CD8-positive, alpha-beta memory T cell (primary cell): ENCODE measurements around the gene HSD17B14. TPM values are rescaled to one million over a fixed set of nuclear protein-coding genes. Genes with fewer than 3 reads are reported as not detected.
A peak's percentile ranks its signal among the peaks of the same experiment; 100 is the strongest.
"Not testable (repeated sequence)": the region's sequence is repeated elsewhere in the genome, so short reads cannot be mapped to it uniquely, and the experiment has no call there.

Experiments used
- CTCF ChIA-PET: fragments of 350-600 bp; sonication (Branson Sonifier 250); formaldehyde crosslinking; loops from one replicate; lab custom pipeline; 2021; ENCODE audit warnings: antibody characterized with exemption; lab: Charles Lee
- POLR2A ChIA-PET: fragments of 350-600 bp; sonication (Branson Sonifier 250); formaldehyde crosslinking; loops from one replicate; lab custom pipeline; 2021; ENCODE audit warnings: antibody characterized with exemption; lab: Charles Lee
- DNase-seq, 5 donors: peaks; one replicate each; pipeline versions ENCODE4 v3.0.0 to v3.0.0-alpha.2; 2020 to 2022; ENCODE audit warnings: mixed read lengths in 1 of 5
- H3K27ac ChIP-seq: one replicate; pipeline ENCODE4 v1.7.0; 2013; ENCODE audit warnings: low read depth, mild to moderate bottlenecking, low read length, moderate library complexity
- H3K27me3 ChIP-seq: 2 replicates; pipeline ENCODE4 v1.7.0; 2013; ENCODE audit warnings: low read length, mild to moderate bottlenecking; ENCODE audit not compliant: insufficient read depth, poor library complexity, severe bottlenecking
- H3K36me3 ChIP-seq: 2 replicates; pipeline ENCODE4 v1.7.0; 2013; ENCODE audit warnings: mild to moderate bottlenecking, low read length, moderate library complexity; ENCODE audit not compliant: insufficient read depth
- H3K4me1 ChIP-seq: 2 replicates; pipeline ENCODE4 v1.7.0; 2013; ENCODE audit warnings: mild to moderate bottlenecking, low read length, moderate library complexity; ENCODE audit not compliant: insufficient read depth
- H3K4me3 ChIP-seq: 2 replicates; pipeline ENCODE4 v1.7.0; 2013; ENCODE audit warnings: mild to moderate bottlenecking, low read length
- H3K9me3 ChIP-seq: 2 replicates; pipeline ENCODE4 v1.7.0; 2013; ENCODE audit warnings: mild to moderate bottlenecking, low read length
- H3K27ac Mint-ChIP-seq, 8 donors: one replicate each; pipeline ENCODE4 v1.8.0; 2020 to 2021; ENCODE audit warnings: mixed read lengths in 8 of 8, mild to moderate bottlenecking in 6 of 8, inconsistent platforms in 3 of 8, moderate library complexity in 3 of 8
- H3K27me3 Mint-ChIP-seq, 2 donors: one replicate each; pipeline ENCODE4 v1.8.0; 2020 to 2021; ENCODE audit warnings: mixed read lengths in 2 of 2, mild to moderate bottlenecking in 1 of 2, moderate library complexity in 1 of 2
- H3K36me3 Mint-ChIP-seq, 3 donors: one replicate each; pipeline ENCODE4 v1.8.0; 2020 to 2021; ENCODE audit warnings: mixed read lengths in 3 of 3, inconsistent platforms in 1 of 3, mild to moderate bottlenecking in 1 of 3
- H3K4me1 Mint-ChIP-seq, 3 donors: one replicate each; pipeline ENCODE4 v1.8.0; 2020 to 2021; ENCODE audit warnings: mixed read lengths in 3 of 3, inconsistent platforms in 1 of 3, mild to moderate bottlenecking in 1 of 3
- H3K4me3 Mint-ChIP-seq, 7 donors: one replicate each; pipeline ENCODE4 v1.8.0; 2020 to 2021; ENCODE audit warnings: mixed read lengths in 7 of 7, mild to moderate bottlenecking in 6 of 7, moderate library complexity in 4 of 7, inconsistent platforms in 2 of 7
- H3K9me3 Mint-ChIP-seq, 5 donors: one replicate each; pipeline ENCODE4 v1.8.0; 2020 to 2022; ENCODE audit warnings: mixed read lengths in 5 of 5, mild to moderate bottlenecking in 3 of 5, moderate library complexity in 2 of 5, inconsistent platforms in 1 of 5
- polyA plus RNA-seq: library from polyadenylated mRNA; unstranded; fragments of 300-500 nt; fragmentation: Illumina TruSeq; gene quantifications from one replicate; pipeline ENCODE4 v1.2.3, GENCODE V29; 2021
- total RNA-seq, 2 experiments: library from RNA; stranded (reverse); gene quantifications; one replicate each; pipeline ENCODE4 v1.2.3, GENCODE V29; 2021

Gene HSD17B14
- total RNA-seq (under 1 TPM; 0.18 to 0.37 TPM), polyA plus RNA-seq (1.1 TPM)

GRCh38 chr19:48836089-48837017, at the start of gene HSD17B14:
HSD17B14 (minus strand) TSS chr19:48836491; CDS start chr19:48836411, 80 bp downstream.
- Mint-ChIP-seq H3K4me1 (peaks cover 17 to 23% (median 23%) of the 10 kb centered on the region in 3 donors), H3K27ac (peak within 1 kb of the TSS in 7 of 8 donors; percentile 28 to 95 (median 87)), H3K27me3 (peaks cover 11 to 17% of the 10 kb centered on the region in 2 donors), H3K4me3 (peak within 1 kb of the TSS; percentile 76 to 90 (median 83)), H3K36me3 (no peaks in the 10 kb centered on the region), H3K9me3 (no peaks in the 10 kb centered on the region)
- H3K27me3 ChIP-seq = peaks cover 8% of the 10 kb centered on the region
- peak within 1 kb of the TSS; percentile 53 for H3K27ac ChIP-seq
- no peaks in the 10 kb centered on the region for H3K9me3 ChIP-seq
- POLR2A ChIA-PET = interaction anchor here (0.6 to 1.2 kb wide), 2 partner anchors 191 to 883 kb away, joined by 3 to 5 read pairs; no protein-coding TSS in a partner anchor
- no peaks in the 10 kb centered on the region for H3K36me3 ChIP-seq
- peaks cover 23% of the 10 kb centered on the region for H3K4me1 ChIP-seq
- CTCF ChIA-PET = interaction anchor here (0.7 to 2.2 kb wide), 17 partner anchors 9 to 191 kb away, joined by 3 to 27 read pairs (median 3); partner anchors contain the start of genes BCAT2, CA11, GYS1 and RUVBL2
- peak within 1 kb of the TSS; percentile 66 for H3K4me3 ChIP-seq
- DNase-seq = no peak

GRCh38 chr19:48883726-48884125, 47.4 kb upstream of the HSD17B14 start:
- Mint-ChIP-seq H3K27ac (peak overlapping the region in 1 of 8 donors; percentile 30), H3K36me3 (peaks cover 0 to 1% (median 0%) of the 10 kb centered on the region in 3 donors), H3K9me3 (no peaks in the 10 kb centered on the region), H3K4me3 (peak overlapping the region in 2 of 7 donors; percentile 8 to 56), H3K4me1 (peaks cover under 1 to 2% (median 1%) of the 10 kb centered on the region in 3 donors), H3K27me3 (peaks cover 0 to 2% of the 10 kb centered on the region in 2 donors)
- Histone ChIP-seq H3K36me3 (no peaks in the 10 kb centered on the region), H3K27me3 (no peaks in the 10 kb centered on the region), H3K27ac (no peak overlapping the region), H3K4me3 (no peak overlapping the region), H3K9me3 (no peaks in the 10 kb centered on the region), H3K4me1 (no peaks in the 10 kb centered on the region)
- ChIA-PET POLR2A (no interaction called here), CTCF (no interaction called here)
- no peak for DNase-seq

GRCh38 chr19:48881741-48882657, 45.7 kb upstream of the HSD17B14 start:
- no peak overlapping the region for H3K4me3 Mint-ChIP-seq
- H3K9me3 Mint-ChIP-seq = no peaks in the 10 kb centered on the region
- H3K9me3 ChIP-seq = no peaks in the 10 kb centered on the region
- no peaks in the 10 kb centered on the region for H3K4me1 ChIP-seq
- ChIA-PET CTCF (no interaction called here), POLR2A (interaction anchor here (0.8 kb wide), 1 partner anchor 14 kb away, joined by 3 read pairs; the partner anchor contains the start of gene PLEKHA4)
- no peaks in the 10 kb centered on the region for H3K36me3 ChIP-seq
- peak overlapping the region in 2 of 8 donors; percentile 39 to 99 for H3K27ac Mint-ChIP-seq
- peak in 3 of 5 donors; percentile 23 to 58 (median 24) for DNase-seq
- peaks cover 0 to 2% of the 10 kb centered on the region in 2 donors for H3K27me3 Mint-ChIP-seq
- H3K36me3 Mint-ChIP-seq = peaks cover 0 to 18% (median 3%) of the 10 kb centered on the region in 3 donors
- no peak overlapping the region for H3K4me3 ChIP-seq
- no peaks in the 10 kb centered on the region for H3K27me3 ChIP-seq
- no peak overlapping the region for H3K27ac ChIP-seq
- H3K4me1 Mint-ChIP-seq = peaks cover 4 to 12% (median 5%) of the 10 kb centered on the region in 3 donors

- Mint-ChIP-seq H3K4me3 (peak overlapping the region in 1 of 7 donors; percentile 17), H3K36me3 (peaks cover 0 to 36% (median 8%) of the 10 kb centered on the region in 3 donors), H3K4me1 (peaks cover 21 to 31% (median 23%) of the 10 kb centered on the region in 3 donors), H3K27ac (peak overlapping the region in 3 of 8 donors; percentile 45 to 99 (median 54))
- peak overlapping the region; percentile 31 for H3K27ac ChIP-seq
- H3K9me3 ChIP-seq, H3K36me3 ChIP-seq, H3K9me3 Mint-ChIP-seq, H3K4me3 ChIP-seq, DNase-seq, H3K27me3 Mint-ChIP-seq, H3K27me3 ChIP-seq: not testable (repeated sequence)
- peaks cover 13% of the 10 kb centered on the region for H3K4me1 ChIP-seq
- CTCF ChIA-PET = interaction anchor here (1.2 kb wide), 1 partner anchor 91 kb away, joined by 3 read pairs; no protein-coding TSS in a partner anchor
- POLR2A ChIA-PET = interaction anchor here (0.7 to 1.3 kb wide), 2 partner anchors 7 to 834 kb away, joined by 3 to 5 read pairs; partner anchors contain the start of gene PPP1R15A
Observed at GRCh38 chr19:48879696-48880095, 43.4 kb upstream of the HSD17B14 start.

- CTCF ChIA-PET = no interaction called here
- H3K27ac Mint-ChIP-seq = peak overlapping the region in 1 of 8 donors; percentile 99
Observed at GRCh38 chr19:48879025-48879637, 42.8 kb upstream of the HSD17B14 start.

GRCh38 chr19:48878196-48879024, 42.1 kb upstream of the HSD17B14 start:
- peaks cover 8 to 49% (median 17%) of the 10 kb centered on the region in 3 donors for H3K36me3 Mint-ChIP-seq
- DNase-seq = peak in 4 of 5 donors; percentile 24 to 58 (median 36)
- Histone ChIP-seq H3K27me3 (no peaks in the 10 kb centered on the region), H3K4me1 (peaks cover 26% of the 10 kb centered on the region), H3K27ac (peak overlapping the region; percentile 61), H3K9me3 (no peaks in the 10 kb centered on the region), H3K4me3 (no peak overlapping the region), H3K36me3 (peaks cover 7% of the 10 kb centered on the region)
- H3K4me1 Mint-ChIP-seq = peaks cover 33 to 44% (median 36%) of the 10 kb centered on the region in 3 donors
- ChIA-PET POLR2A (interaction anchor here (1.9 kb wide), 1 partner anchor 98 kb away, joined by 5 read pairs; no protein-coding TSS in a partner anchor), CTCF (interaction anchor here (1.8 kb wide), 1 partner anchor 115 kb away, joined by 3 read pairs; the partner anchor contains the start of genes GYS1 and RUVBL2)
- H3K4me3 Mint-ChIP-seq = peak overlapping the region in 5 of 7 donors; percentile 11 to 81 (median 19)
- H3K9me3 Mint-ChIP-seq = no peaks in the 10 kb centered on the region
- H3K27ac Mint-ChIP-seq = peak overlapping the region in 7 of 8 donors; percentile 6 to 99 (median 40)
- H3K27me3 Mint-ChIP-seq = peaks cover 0 to 5% of the 10 kb centered on the region in 2 donors

More at GRCh38 chr19:48879025-48879637, 42.8 kb upstream of the HSD17B14 start:
- Histone ChIP-seq H3K36me3 (peaks cover 5% of the 10 kb centered on the region), H3K4me3 (no peak overlapping the region), H3K4me1 (peaks cover 19% of the 10 kb centered on the region), H3K27me3 (no peaks in the 10 kb centered on the region), H3K27ac (peak overlapping the region; percentile 31), H3K9me3 (no peaks in the 10 kb centered on the region)
- Mint-ChIP-seq H3K4me3 (peak overlapping the region in 1 of 7 donors; percentile 81), H3K4me1 (peaks cover 26 to 36% (median 28%) of the 10 kb centered on the region in 3 donors), H3K36me3 (peaks cover 3 to 42% (median 11%) of the 10 kb centered on the region in 3 donors), H3K27me3 (peaks cover 0 to 5% of the 10 kb centered on the region in 2 donors), H3K9me3 (no peaks in the 10 kb centered on the region)
- POLR2A ChIA-PET = interaction anchor here (1.9 kb wide), 1 partner anchor 97 kb away, joined by 5 read pairs; no protein-coding TSS in a partner anchor
- DNase-seq = peak in 1 of 5 donors; percentile 11
